ENCODE results near the gene ALDH3A1.

The ALDH3A1 gene

GRCh38 chr17:19755821-19756510 lies 7.9 kb upstream of the ALDH3A1 start:
- H3K4me1 ChIP-seq = no peaks in the 10 kb centered on the region
- H3K9me3 ChIP-seq (ENCODE audit: control insufficient read depth, low read length) = no peaks in the 10 kb centered on the region
- TF ChIP-seq, protein P1, sequence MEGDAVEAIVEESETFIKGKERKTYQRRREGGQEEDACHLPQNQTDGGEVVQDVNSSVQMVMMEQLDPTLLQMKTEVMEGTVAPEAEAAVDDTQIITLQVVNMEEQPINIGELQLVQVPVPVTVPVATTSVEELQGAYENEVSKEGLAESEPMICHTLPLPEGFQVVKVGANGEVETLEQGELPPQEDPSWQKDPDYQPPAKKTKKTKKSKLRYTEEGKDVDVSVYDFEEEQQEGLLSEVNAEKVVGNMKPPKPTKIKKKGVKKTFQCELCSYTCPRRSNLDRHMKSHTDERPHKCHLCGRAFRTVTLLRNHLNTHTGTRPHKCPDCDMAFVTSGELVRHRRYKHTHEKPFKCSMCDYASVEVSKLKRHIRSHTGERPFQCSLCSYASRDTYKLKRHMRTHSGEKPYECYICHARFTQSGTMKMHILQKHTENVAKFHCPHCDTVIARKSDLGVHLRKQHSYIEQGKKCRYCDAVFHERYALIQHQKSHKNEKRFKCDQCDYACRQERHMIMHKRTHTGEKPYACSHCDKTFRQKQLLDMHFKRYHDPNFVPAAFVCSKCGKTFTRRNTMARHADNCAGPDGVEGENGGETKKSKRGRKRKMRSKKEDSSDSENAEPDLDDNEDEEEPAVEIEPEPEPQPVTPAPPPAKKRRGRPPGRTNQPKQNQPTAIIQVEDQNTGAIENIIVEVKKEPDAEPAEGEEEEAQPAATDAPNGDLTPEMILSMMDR (IDR thresholded peaks at IDR 0.05) = no peak
- H2AFZ ChIP-seq = no peak overlapping the region
- H3K9ac ChIP-seq = no peak overlapping the region
- H3K4me3 ChIP-seq (ENCODE audit: low read depth, low read length) = no peak overlapping the region
- no peak overlapping the region for H3K27ac ChIP-seq
- H3K36me3 ChIP-seq (ENCODE audit: control insufficient read depth, insufficient read depth, low read length) = no peaks in the 10 kb centered on the region
- H3K79me2 ChIP-seq = no peaks in the 10 kb centered on the region
- no peaks in the 10 kb centered on the region for H3K27me3 ChIP-seq (ENCODE audit: control insufficient read depth, insufficient read depth, low read length)
- H3K4me2 ChIP-seq (ENCODE audit: low read length) = no peak overlapping the region

DNA sequence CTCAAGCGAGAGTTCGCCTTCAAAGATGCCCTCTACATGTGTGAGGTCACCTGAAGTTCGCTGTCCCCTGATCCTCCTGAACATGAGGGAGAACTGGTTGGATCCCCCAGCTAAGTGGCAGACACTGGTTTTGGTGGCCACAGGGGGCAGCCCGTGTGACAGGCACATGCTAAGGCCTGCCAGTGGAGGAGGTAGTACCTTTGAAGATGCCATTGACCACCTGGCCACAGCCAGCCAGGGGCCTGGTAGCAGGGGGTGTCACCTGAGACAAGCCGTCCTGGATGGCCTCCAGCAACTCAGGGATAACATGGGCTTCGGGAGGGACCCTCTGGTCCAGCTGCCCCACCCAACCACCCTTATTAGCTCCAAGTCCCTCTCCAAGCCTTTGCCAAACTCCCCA lies 7.3 kb upstream of the ALDH3A1 start:
- Histone ChIP-seq H3K4me1 (no peaks in the 10 kb centered on the region), H3K79me2 (no peaks in the 10 kb centered on the region), H3K27ac (no peak overlapping the region), H3K36me3 (ENCODE audit: control insufficient read depth, insufficient read depth, low read length) (no peaks in the 10 kb centered on the region), H3K9ac (no peak overlapping the region), H3K9me3 (ENCODE audit: control insufficient read depth, low read length) (no peaks in the 10 kb centered on the region), H3K4me3 (ENCODE audit: low read depth, low read length) (no peak overlapping the region), H3K27me3 (ENCODE audit: control insufficient read depth, insufficient read depth, low read length) (no peaks in the 10 kb centered on the region), H3K4me2 (ENCODE audit: low read length) (no peak overlapping the region), H2AFZ (no peak overlapping the region)
- TF ChIP-seq, protein P1 (IDR thresholded peaks at IDR 0.05) = no peak

GRCh38 chr17:19753661-19754463 lies 5.8 kb upstream of the ALDH3A1 start:
- no peaks in the 10 kb centered on the region for H3K4me1 ChIP-seq
- H3K4me2 ChIP-seq (ENCODE audit: low read length) = no peak overlapping the region
- H3K4me3 ChIP-seq (ENCODE audit: low read depth, low read length) = no peak overlapping the region
- no peaks in the 10 kb centered on the region for H3K36me3 ChIP-seq (ENCODE audit: control insufficient read depth, insufficient read depth, low read length)
- H3K79me2 ChIP-seq = no peaks in the 10 kb centered on the region
- H3K27ac ChIP-seq = no peak overlapping the region
- no peak overlapping the region for H2AFZ ChIP-seq
- H3K9me3 ChIP-seq (ENCODE audit: control insufficient read depth, low read length) = no peaks in the 10 kb centered on the region
- no peak overlapping the region for H3K9ac ChIP-seq
- H3K27me3 ChIP-seq (ENCODE audit: control insufficient read depth, insufficient read depth, low read length) = no peaks in the 10 kb centered on the region
- TF ChIP-seq, protein P1 (IDR thresholded peaks at IDR 0.05) = peak; percentile 55

DNA sequence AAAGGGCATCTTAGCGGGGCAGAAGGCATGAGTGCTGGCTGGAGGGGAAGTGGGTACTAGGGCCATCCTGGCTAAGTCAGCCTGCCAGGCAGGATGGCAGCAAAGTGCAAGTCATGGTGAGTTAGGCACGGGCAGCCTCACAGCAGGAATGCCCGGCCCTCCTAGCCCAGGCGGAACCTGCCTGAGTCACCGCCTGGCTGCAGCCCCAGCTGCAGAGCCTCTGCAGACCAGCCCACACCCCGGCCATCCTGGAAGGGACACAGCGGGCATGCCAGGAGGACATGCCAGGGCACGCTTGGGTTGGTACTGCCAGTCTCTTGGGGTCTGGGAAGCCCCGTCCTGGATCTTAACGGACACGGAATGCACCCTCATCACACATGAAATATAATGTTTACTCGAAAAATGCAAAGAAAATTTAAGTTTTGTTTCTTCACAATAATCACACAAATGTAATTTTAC lies 5.0 kb upstream of the ALDH3A1 start:
- Histone ChIP-seq H3K4me1 (no peaks in the 10 kb centered on the region), H3K4me2 (ENCODE audit: low read length) (no peak overlapping the region), H3K9ac (no peak overlapping the region), H3K36me3 (ENCODE audit: control insufficient read depth, insufficient read depth, low read length) (no peaks in the 10 kb centered on the region), H3K4me3 (ENCODE audit: low read depth, low read length) (no peak overlapping the region), H3K27me3 (ENCODE audit: control insufficient read depth, insufficient read depth, low read length) (no peaks in the 10 kb centered on the region), H3K79me2 (no peaks in the 10 kb centered on the region), H3K9me3 (ENCODE audit: control insufficient read depth, low read length) (no peaks in the 10 kb centered on the region), H3K27ac (no peak overlapping the region), H2AFZ (no peak overlapping the region)
- TF ChIP-seq, protein P1 (IDR thresholded peaks at IDR 0.05) = no peak

Data from parathyroid adenoma (tissue), 2 donors.